Mesothelial cell of epicardium (in vitro differentiated cells): ENCODE measurements around the gene TBC1D9B. TPM values are rescaled to one million over a fixed set of nuclear protein-coding genes. Genes with fewer than 3 reads are reported as not detected.

ENCODE experiments used
- DNase-seq, 2 experiments: peaks; one replicate each; pipeline ENCODE4 v3.0.0; 2021; ENCODE audit warnings: low spot score in 2 of 2; ENCODE audit not compliant: unreplicated experiment in 2 of 2
- H3K27ac Mint-ChIP-seq: 2 replicates; pipeline ENCODE4 v1.8.0; 2021; ENCODE audit warnings: mixed read lengths
- H3K27me3 Mint-ChIP-seq: 2 replicates; pipeline ENCODE4 v1.8.0; 2021; ENCODE audit warnings: low read depth, mixed read lengths
- H3K36me3 Mint-ChIP-seq: 2 replicates; pipeline ENCODE4 v1.8.0; 2021; ENCODE audit warnings: mixed read lengths
- H3K4me1 Mint-ChIP-seq: 2 replicates; pipeline ENCODE4 v1.8.0; 2021; ENCODE audit warnings: mixed read lengths
- H3K4me3 Mint-ChIP-seq: 2 replicates; pipeline ENCODE4 v1.8.0; 2021; ENCODE audit warnings: mild to moderate bottlenecking, moderate library complexity, mixed read lengths
- H3K9me3 Mint-ChIP-seq: 2 replicates; pipeline ENCODE4 v1.8.0; 2021; ENCODE audit warnings: mixed read lengths
- total RNA-seq: library from RNA; stranded (reverse); gene quantifications from 3 replicates; pipeline ENCODE4 v1.2.1, GENCODE V29; 2021
- TF ChIP-seq, protein P1 (sequence below): fragments of 200-600 bp; sonication (generic); IDR thresholded peaks from one replicate; pipeline ENCODE4 v1.5.0; 2021; ENCODE audit warnings: antibody characterized with exemption; ENCODE audit not compliant: unreplicated experiment

Gene TBC1D9B
- total RNA-seq, 1 donor from 2014 or later = 139 TPM

DNA sequence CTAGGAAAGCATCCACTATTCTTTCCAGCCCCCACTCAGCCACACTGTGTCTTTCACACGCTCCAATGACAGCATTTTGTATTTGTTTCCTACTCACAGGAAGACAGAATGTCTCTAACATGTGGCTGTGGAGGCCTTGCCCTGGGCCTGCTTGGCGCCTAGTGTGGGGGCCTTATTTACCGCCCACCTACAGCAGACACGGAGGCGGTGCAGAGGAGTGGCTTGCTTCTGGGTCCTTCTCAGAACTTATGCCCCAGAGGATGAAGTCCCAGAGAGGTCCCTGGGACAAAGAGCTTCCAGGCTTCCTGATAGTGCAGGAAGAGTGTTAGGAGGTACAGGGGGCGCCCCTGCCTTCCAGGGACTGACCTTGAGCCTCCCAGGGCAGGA lies 40.6 kb downstream of the TBC1D9B start:
- no peaks in the 10 kb centered on the region for H3K9me3 Mint-ChIP-seq
- DNase-seq = no peak
- TF ChIP-seq, protein P1, sequence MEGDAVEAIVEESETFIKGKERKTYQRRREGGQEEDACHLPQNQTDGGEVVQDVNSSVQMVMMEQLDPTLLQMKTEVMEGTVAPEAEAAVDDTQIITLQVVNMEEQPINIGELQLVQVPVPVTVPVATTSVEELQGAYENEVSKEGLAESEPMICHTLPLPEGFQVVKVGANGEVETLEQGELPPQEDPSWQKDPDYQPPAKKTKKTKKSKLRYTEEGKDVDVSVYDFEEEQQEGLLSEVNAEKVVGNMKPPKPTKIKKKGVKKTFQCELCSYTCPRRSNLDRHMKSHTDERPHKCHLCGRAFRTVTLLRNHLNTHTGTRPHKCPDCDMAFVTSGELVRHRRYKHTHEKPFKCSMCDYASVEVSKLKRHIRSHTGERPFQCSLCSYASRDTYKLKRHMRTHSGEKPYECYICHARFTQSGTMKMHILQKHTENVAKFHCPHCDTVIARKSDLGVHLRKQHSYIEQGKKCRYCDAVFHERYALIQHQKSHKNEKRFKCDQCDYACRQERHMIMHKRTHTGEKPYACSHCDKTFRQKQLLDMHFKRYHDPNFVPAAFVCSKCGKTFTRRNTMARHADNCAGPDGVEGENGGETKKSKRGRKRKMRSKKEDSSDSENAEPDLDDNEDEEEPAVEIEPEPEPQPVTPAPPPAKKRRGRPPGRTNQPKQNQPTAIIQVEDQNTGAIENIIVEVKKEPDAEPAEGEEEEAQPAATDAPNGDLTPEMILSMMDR = no peak
- peak overlapping the region; percentile 39 for H3K27ac Mint-ChIP-seq
- no peaks in the 10 kb centered on the region for H3K27me3 Mint-ChIP-seq
- no peaks in the 10 kb centered on the region for H3K4me1 Mint-ChIP-seq
- peaks cover 33% of the 10 kb centered on the region for H3K36me3 Mint-ChIP-seq
- no peak overlapping the region for H3K4me3 Mint-ChIP-seq

DNA sequence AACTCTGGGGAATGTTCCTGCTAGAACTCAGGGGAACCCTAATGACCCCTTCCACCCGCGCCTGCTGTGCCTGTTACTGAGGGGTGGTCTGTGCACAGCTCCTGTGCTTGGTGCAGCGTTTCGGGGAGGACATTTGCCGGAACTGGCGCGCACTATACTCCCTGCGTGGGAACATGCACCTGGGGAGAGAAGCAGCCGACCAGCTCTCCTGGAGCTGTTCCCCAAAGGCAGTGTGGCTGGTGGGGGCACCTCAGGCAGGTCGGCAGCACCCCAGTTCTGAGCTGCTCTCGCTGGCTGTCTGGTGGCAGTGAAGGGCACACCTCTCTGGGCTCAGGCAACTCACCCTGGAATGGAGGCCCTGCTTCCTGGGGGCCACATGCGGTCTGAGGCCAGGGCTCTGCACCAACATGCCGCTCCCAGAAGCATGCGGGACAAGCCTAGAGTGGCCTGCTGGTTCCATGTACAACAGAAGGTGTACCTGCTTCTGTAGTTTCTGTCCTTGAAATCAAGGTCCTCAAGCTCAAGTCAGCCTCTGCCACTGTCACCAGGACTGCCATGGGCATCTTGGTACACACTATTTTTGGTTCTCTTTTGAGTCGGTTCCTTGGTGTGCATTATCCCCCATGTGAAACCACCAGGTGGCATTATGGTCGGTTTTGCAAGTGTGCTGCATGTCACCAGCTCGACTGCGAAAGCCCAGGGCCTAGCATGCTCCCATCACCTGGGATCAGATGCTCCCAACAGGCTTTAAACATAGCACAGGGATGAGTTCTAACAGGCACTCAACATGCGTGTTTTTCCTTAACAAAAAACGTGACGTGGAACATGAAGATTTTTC lies 41.2 kb downstream of the TBC1D9B start:
- H3K36me3 Mint-ChIP-seq = peaks cover 36% of the 10 kb centered on the region
- no peaks in the 10 kb centered on the region for H3K9me3 Mint-ChIP-seq
- H3K4me3 Mint-ChIP-seq = no peak overlapping the region
- TF ChIP-seq, protein P1 = no peak
- no peaks in the 10 kb centered on the region for H3K4me1 Mint-ChIP-seq
- DNase-seq = no peak
- H3K27ac Mint-ChIP-seq = no peak overlapping the region
- H3K27me3 Mint-ChIP-seq = no peaks in the 10 kb centered on the region

DNA sequence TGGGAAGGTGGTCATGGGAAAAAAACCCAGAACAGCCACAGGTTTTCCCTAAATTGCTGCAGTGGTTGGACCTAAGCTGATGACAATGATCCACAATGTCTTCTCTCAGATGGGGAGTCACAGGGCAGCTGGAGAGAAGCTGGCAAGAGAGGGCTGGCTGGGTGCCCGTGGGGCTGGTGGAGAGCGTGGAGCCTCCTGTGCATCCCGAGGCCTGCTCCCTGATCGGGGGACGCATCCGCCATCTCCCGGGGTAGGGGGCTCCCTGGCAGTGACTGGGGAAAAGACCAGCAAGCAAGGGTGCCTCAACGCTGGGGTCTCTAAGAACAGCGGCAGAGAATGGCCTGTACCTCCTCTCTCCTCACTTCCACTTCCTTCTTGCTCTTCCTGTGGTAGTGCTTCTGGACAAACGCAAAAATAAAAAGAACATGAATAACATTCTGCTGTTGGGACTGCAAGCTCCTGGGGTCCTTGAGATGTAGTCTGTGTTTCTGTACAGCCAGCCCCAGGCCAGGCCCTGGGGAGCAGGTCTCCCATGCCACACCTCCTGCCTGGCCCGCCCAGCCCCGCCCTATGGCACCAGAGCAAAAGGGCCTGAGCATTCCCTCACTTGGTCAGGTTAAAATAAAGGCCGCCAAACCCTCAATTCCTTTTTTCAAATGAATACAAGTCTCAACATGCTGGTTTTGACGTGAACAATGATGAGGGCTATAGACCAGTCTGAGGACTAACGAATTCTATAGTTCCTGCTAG lies 42.0 kb downstream of the TBC1D9B start:
- no peak overlapping the region for H3K4me3 Mint-ChIP-seq
- H3K27me3 Mint-ChIP-seq = no peaks in the 10 kb centered on the region
- no peaks in the 10 kb centered on the region for H3K9me3 Mint-ChIP-seq
- no peak overlapping the region for H3K27ac Mint-ChIP-seq
- no peaks in the 10 kb centered on the region for H3K4me1 Mint-ChIP-seq
- TF ChIP-seq, protein P1 = no peak
- DNase-seq = no peak
- peaks cover 29% of the 10 kb centered on the region for H3K36me3 Mint-ChIP-seq

DNA sequence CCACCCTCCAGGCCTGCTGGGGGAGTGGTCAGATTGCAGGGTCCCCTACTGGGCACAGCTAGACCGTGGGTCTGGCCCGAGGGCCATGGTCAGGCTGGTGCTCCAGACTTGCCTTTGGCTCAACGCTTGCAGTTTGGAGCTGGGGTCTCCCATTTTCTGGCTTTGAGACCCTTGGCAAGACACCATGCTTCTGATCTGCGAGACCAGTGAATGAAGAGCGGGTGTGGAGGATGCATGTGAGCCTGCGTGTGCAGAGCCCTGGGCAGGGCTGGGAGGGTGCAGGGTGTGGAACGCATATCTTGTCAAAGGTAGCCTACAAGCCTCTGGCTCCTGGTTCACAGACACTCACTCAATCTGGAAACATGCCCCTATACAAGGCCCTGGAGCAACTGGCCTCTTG lies 43.0 kb downstream of the TBC1D9B start:
- Mint-ChIP-seq H3K9me3 (no peaks in the 10 kb centered on the region), H3K27ac (no peak overlapping the region), H3K4me1 (peaks cover 9% of the 10 kb centered on the region), H3K4me3 (no peak overlapping the region), H3K27me3 (no peaks in the 10 kb centered on the region), H3K36me3 (peaks cover 27% of the 10 kb centered on the region)
- DNase-seq = no peak
- TF ChIP-seq, protein P1 = no peak

DNA sequence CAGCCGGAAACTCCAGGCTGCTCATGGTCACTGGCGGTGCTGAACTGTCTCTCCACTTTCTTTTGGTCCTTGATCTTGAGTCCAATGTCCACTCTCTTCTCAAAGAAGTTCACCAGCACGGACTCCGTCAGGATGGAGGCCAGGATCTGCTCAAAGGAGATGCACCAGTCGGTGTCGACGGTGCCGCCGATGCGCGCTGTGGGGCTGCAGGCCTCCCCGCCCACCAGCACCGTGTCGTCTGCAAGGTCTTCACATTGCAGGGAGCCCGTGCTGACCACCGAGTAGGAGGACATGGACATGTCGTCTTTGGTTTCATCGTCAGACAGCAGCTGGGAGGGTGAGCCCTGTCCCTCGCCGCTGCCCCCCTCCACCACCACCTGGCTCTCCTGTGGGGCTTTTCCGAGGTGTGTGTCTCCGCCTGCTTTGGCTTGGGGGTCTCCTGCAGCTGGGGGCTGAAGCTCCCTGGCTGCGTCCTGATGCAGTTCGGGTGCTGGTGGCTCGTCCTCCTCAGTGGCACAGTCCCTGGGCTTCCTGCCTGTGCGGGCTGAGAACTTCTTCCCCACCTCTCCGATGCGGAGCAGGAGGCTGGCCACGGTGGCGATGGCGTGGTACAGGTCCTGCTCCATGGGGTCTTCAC lies 44.1 kb downstream of the TBC1D9B start:
- H3K27me3 Mint-ChIP-seq = no peaks in the 10 kb centered on the region
- H3K4me3 Mint-ChIP-seq = no peak overlapping the region
- H3K4me1 Mint-ChIP-seq = peaks cover 11% of the 10 kb centered on the region
- peaks cover 27% of the 10 kb centered on the region for H3K36me3 Mint-ChIP-seq
- no peak overlapping the region for H3K27ac Mint-ChIP-seq
- TF ChIP-seq, protein P1 = no peak
- H3K9me3 Mint-ChIP-seq = no peaks in the 10 kb centered on the region
- DNase-seq = no peak
